ENCODE measurements around the gene LMTK2. TPM values are rescaled to one million over a fixed set of nuclear protein-coding genes. Genes with fewer than 3 reads are reported as not detected.

The LMTK2 gene
- total RNA-seq, 4 donors from 2014 or later = 11.0 to 15.8 (median 12.0) TPM

- ATAC-seq (ENCODE audit: low FRiP score) (no peak), DNase-seq (ENCODE audit: low spot score) (no peak)
- TF ChIP-seq CTCF (IDR thresholded peaks at IDR 0.05) = no peak
Measured at GRCh38 chr7:98235901-98236300, 129.2 kb downstream of the LMTK2 start.

GRCh38 chr7:98236355-98237185 is 129.9 kb downstream of the LMTK2 start:
- TF ChIP-seq CTCF (IDR thresholded peaks at IDR 0.05) = no peak
- DNase-seq (ENCODE audit: low spot score) (no peak), ATAC-seq (ENCODE audit: low FRiP score) (no peak)

- ATAC-seq (ENCODE audit: low FRiP score) (no peak), DNase-seq (ENCODE audit: low spot score) (no peak)
- no peak for TF ChIP-seq CTCF (IDR thresholded peaks at IDR 0.05)
Measured at GRCh38 chr7:98238076-98238475, 131.4 kb downstream of the LMTK2 start.

GRCh38 chr7:98238976-98239375 is 132.3 kb downstream of the LMTK2 start:
- no peak for TF ChIP-seq CTCF (IDR thresholded peaks at IDR 0.05)
- DNase-seq (ENCODE audit: low spot score) = no peak
- no peak for ATAC-seq (ENCODE audit: low FRiP score)

- ATAC-seq (ENCODE audit: low FRiP score) (no peak), DNase-seq (ENCODE audit: low spot score) (no peak)
- no peak for TF ChIP-seq CTCF (IDR thresholded peaks at IDR 0.05)
Measured at GRCh38 chr7:98240961-98241673, 134.5 kb downstream of the LMTK2 start.

GRCh38 chr7:98241674-98242241 is 135.1 kb downstream of the LMTK2 start:
- TF ChIP-seq CTCF (IDR thresholded peaks at IDR 0.05) = no peak

More at GRCh38 chr7:98241674-98242241, 135.1 kb downstream of the LMTK2 start:
- ATAC-seq (ENCODE audit: low FRiP score) = no peak
- DNase-seq (ENCODE audit: low spot score) = no peak
